Activated gamma-delta T cell treated with anti-CD3 and anti-CD28 coated beads, Interleukin-2, amount 50 U/mL, for 16 hours (primary cell): Measurements from ENCODE around the gene LTBR.

Source experiments
- DNase-seq: peaks from one replicate; pipeline ENCODE4 v3.0.0-alpha.2; 2020; ENCODE audit warnings: low read depth

LTBR gene

GRCh38 chr12:6384499-6385436 lies 806 bp downstream of the LTBR start:
- DNase-seq = no peak

GRCh38 chr12:6386038-6386437 lies 2.1 kb downstream of the LTBR start:
- DNase-seq = no peak

GRCh38 chr12:6386491-6386890 lies 2.5 kb downstream of the LTBR start:
- no peak for DNase-seq

- DNase-seq = no peak
These were observed 3.6 kb downstream of the LTBR start for GRCh38 chr12:6387541-6387940.

- no peak for DNase-seq
These were observed 6.3 kb downstream of the LTBR start for GRCh38 chr12:6390084-6390799.

GRCh38 chr12:6391013-6391412 lies 7.1 kb downstream of the LTBR start:
- DNase-seq = no peak

- no peak for DNase-seq
These were observed 8.5 kb downstream of the LTBR start for GRCh38 chr12:6392504-6392903.

GRCh38 chr12:6393109-6393508 lies 9.1 kb downstream of the LTBR start:
- no peak for DNase-seq

GRCh38 chr12:6394398-6394797 lies 10.4 kb downstream of the LTBR start:
- no peak for DNase-seq

- no peak for DNase-seq
These were observed 12.1 kb downstream of the LTBR start for GRCh38 chr12:6396031-6396430.

- no peak for DNase-seq
These were observed 16.1 kb downstream of the LTBR start for GRCh38 chr12:6399884-6400644.

GRCh38 chr12:6404390-6404789 lies 20.4 kb downstream of the LTBR start:
- no peak for DNase-seq

GRCh38 chr12:6405963-6406362 lies 22.0 kb downstream of the LTBR start:
- no peak for DNase-seq

- no peak for DNase-seq
These were observed 23.4 kb downstream of the LTBR start for GRCh38 chr12:6407236-6407954.

- no peak for DNase-seq
These were observed 32.6 kb downstream of the LTBR start for GRCh38 chr12:6416596-6416995.

GRCh38 chr12:6418796-6419195 lies 34.8 kb downstream of the LTBR start:
- no peak for DNase-seq

GRCh38 chr12:6420364-6420763 lies 36.4 kb downstream of the LTBR start:
- no peak for DNase-seq

GRCh38 chr12:6423267-6424007 lies 39.5 kb downstream of the LTBR start:
- peak; percentile 61 for DNase-seq

GRCh38 chr12:6424008-6424347 lies 40.0 kb downstream of the LTBR start:
- no peak for DNase-seq

GRCh38 chr12:6424866-6425265 lies 40.9 kb downstream of the LTBR start:
- no peak for DNase-seq
